ENCODE measurements around the gene ETV6.
"Not testable (repeated sequence)": the region's sequence is repeated elsewhere in the genome, so short reads cannot be mapped to it uniquely, and the experiment has no call there.

ETV6 gene

GRCh38 chr12:11649413-11650285 lies at the start of gene ETV6:
ETV6 (plus strand) TSS chr12:11649674; CDS start chr12:11650128, 454 bp downstream.
- peak; percentile 61 for DNase-seq (ENCODE audit: low read depth, low spot score)

GRCh38 chr12:11600199-11600598 lies 49.3 kb upstream of the ETV6 start:
- DNase-seq (ENCODE audit: low read depth, low spot score) = no peak

GRCh38 chr12:11601647-11602046 lies 47.8 kb upstream of the ETV6 start:
- DNase-seq (ENCODE audit: low read depth, low spot score) = no peak

- DNase-seq (ENCODE audit: low read depth, low spot score) = no peak
These were observed 42.0 kb upstream of the ETV6 start for GRCh38 chr12:11607313-11608081.

GRCh38 chr12:11609045-11609444 lies 40.4 kb upstream of the ETV6 start:
- no peak for DNase-seq (ENCODE audit: low read depth, low spot score)

GRCh38 chr12:11615481-11615880 lies 34.0 kb upstream of the ETV6 start:
- DNase-seq (ENCODE audit: low read depth, low spot score) = no peak

- DNase-seq (ENCODE audit: low read depth, low spot score) = no peak
These were observed 31.4 kb upstream of the ETV6 start for GRCh38 chr12:11618046-11618445.

- no peak for DNase-seq (ENCODE audit: low read depth, low spot score)
These were observed 27.6 kb upstream of the ETV6 start for GRCh38 chr12:11621797-11622423.

- DNase-seq (ENCODE audit: low read depth, low spot score) = no peak
These were observed 26.6 kb upstream of the ETV6 start for GRCh38 chr12:11622876-11623281.

GRCh38 chr12:11623382-11623781 lies 26.1 kb upstream of the ETV6 start:
- no peak for DNase-seq (ENCODE audit: low read depth, low spot score)

- no peak for DNase-seq (ENCODE audit: low read depth, low spot score)
These were observed 25.4 kb upstream of the ETV6 start for GRCh38 chr12:11624116-11624515.

- not testable (repeated sequence) for DNase-seq (ENCODE audit: low read depth, low spot score)
These were observed 21.8 kb upstream of the ETV6 start for GRCh38 chr12:11627709-11628108.

- DNase-seq (ENCODE audit: low read depth, low spot score) = no peak
These were observed 21.1 kb upstream of the ETV6 start for GRCh38 chr12:11628353-11628752.

- DNase-seq (ENCODE audit: low read depth, low spot score) = no peak
These were observed 19.3 kb upstream of the ETV6 start for GRCh38 chr12:11630046-11630706.

GRCh38 chr12:11631288-11631687 lies 18.2 kb upstream of the ETV6 start:
- DNase-seq (ENCODE audit: low read depth, low spot score) = no peak

GRCh38 chr12:11631881-11632280 lies 17.6 kb upstream of the ETV6 start:
- DNase-seq (ENCODE audit: low read depth, low spot score) = not testable (repeated sequence)

- DNase-seq (ENCODE audit: low read depth, low spot score) = no peak
These were observed 15.5 kb upstream of the ETV6 start for GRCh38 chr12:11633968-11634367.

GRCh38 chr12:11635341-11635740 lies 14.1 kb upstream of the ETV6 start:
- DNase-seq (ENCODE audit: low read depth, low spot score) = no peak

GRCh38 chr12:11638315-11638916 lies 11.1 kb upstream of the ETV6 start:
- no peak for DNase-seq (ENCODE audit: low read depth, low spot score)

- no peak for DNase-seq (ENCODE audit: low read depth, low spot score)
These were observed 10.0 kb upstream of the ETV6 start for GRCh38 chr12:11639454-11639853.

GRCh38 chr12:11641522-11641921 lies 8.0 kb upstream of the ETV6 start:
- no peak for DNase-seq (ENCODE audit: low read depth, low spot score)
